Tibial nerve (tissue), 4 donors: ENCODE data around the gene GALNT14.

ENCODE experiments used
- CTCF ChIP-seq, 5 experiments: fragments of 200-600 bp in 3 of 5; fragments of 450-650 bp in 2 of 5; sonication (generic) in 3 of 5; IDR thresholded peaks; one replicate each; pipeline ENCODE4 v1.5.1; 2016 to 2019; ENCODE audit warnings: antibody characterized with exemption in 5 of 5, mild to moderate bottlenecking in 3 of 5, moderate library complexity in 2 of 5
- EP300 ChIP-seq, 2 donors: sonication (generic); formaldehyde crosslinking; IDR thresholded peaks; one replicate each; pipeline ENCODE4 v1.6.1; 2017; ENCODE audit warnings: antibody characterized with exemption in 2 of 2, mild to moderate bottlenecking in 1 of 2
- POLR2A ChIP-seq, 2 donors: fragments of 450-650 bp; IDR thresholded peaks; one replicate each; pipeline ENCODE4 v1.6.1; 2017; ENCODE audit warnings: antibody characterized with exemption in 2 of 2, mild to moderate bottlenecking in 2 of 2, moderate library complexity in 2 of 2

DNA sequence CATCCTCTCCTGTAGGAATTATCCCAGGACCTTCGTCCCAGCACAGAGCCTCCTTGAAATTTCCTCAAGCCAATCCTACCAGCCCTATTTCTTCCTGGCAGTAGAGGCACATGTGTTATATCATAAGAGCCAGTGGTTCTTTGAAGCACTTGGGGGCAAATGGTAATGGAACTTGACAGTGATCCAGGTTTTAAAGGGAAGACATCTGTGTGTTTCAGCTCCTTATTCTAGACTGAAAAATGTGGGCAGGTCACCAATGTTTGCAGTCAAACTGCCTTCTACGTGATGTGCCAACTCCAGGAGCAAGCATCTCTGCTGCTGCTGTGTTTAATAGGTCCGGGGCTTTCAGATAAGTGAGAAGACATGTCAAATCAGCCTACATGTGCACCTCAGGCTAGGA lies 157.1 kb downstream of the GALNT14 start:
- TF ChIP-seq CTCF (IDR thresholded peaks at IDR 0.05), result no peak
- no peak for TF ChIP-seq POLR2A (IDR thresholded peaks at IDR 0.05)
- no peak for TF ChIP-seq EP300 (IDR thresholded peaks at IDR 0.05)
